Hindlimb muscle (tissue), 1 donor: Measurements from ENCODE around the gene CYS1. TPM values are rescaled to one million over a fixed set of nuclear protein-coding genes. Genes with fewer than 3 reads are reported as not detected.
"Not testable (repeated sequence)": the region's sequence is repeated elsewhere in the genome, so short reads cannot be mapped to it uniquely, and the experiment has no call there.

Experiments used
- DNase-seq: peaks from one replicate; pipeline ENCODE4 v3.0.0-alpha.2; 2013
- polyA plus RNA-seq: library from polyadenylated mRNA; unstranded; fragments of 120-200 nt; gene quantifications from one replicate; pipeline ENCODE4 v1.2.1, GENCODE V29; 2013; ENCODE audit not compliant: insufficient read length

CYS1 gene
- polyA plus RNA-seq, 1 donor, result 14.0 TPM

DNA sequence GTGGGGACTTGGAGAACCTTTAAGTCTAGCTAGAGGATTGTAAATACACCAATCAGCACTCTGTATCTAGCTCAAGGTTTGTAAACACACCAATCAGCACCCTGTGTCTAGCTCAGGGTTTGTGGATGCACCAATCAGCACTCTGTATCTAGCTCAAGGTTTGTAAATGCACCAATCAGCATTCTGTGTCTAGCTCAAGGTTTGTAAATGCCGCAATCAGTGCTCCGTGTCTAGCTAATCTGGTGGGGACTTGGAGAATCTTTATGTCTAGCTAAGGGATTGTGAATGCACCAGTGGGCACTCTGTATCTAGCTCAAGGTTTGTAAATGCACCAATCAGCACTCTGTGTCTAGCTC is 11.7 kb upstream of the CYS1 start:
- DNase-seq, result not testable (repeated sequence)

DNA sequence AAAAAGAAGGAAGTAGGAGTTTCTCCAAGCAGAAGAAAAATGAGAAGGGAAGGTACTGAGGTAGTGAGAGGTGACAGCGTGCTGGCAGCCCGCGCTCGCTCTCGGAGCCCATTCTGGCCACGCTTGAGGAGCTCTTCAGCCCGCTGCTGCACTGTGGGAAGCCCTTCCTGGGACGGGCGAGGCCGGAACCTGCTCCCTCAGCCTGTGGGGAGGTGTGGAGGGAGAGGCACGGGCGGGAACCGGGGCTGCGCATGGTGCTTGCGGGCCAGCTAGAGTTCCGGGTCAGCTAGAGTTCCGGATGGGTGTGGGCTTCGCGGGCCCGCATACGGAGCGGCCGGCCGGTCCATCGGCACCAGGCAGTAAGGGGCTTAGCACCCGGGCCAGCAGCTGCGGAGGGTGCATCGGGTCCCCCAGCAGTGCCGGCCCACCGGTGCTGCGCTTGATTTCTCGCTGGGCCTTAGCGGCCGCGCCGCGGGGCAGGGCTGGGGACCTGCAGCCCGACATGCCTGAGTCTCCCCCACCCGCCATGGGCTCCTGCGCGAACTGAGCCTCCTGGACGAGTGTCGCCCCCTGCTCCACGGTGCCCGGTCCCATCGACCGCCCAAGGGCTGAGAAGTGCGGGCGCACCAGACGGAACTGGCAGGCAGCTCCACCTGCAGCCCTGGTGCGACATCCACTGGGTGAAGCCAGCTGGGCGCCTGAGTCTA is 11.1 kb upstream of the CYS1 start:
- DNase-seq, result no peak

DNA sequence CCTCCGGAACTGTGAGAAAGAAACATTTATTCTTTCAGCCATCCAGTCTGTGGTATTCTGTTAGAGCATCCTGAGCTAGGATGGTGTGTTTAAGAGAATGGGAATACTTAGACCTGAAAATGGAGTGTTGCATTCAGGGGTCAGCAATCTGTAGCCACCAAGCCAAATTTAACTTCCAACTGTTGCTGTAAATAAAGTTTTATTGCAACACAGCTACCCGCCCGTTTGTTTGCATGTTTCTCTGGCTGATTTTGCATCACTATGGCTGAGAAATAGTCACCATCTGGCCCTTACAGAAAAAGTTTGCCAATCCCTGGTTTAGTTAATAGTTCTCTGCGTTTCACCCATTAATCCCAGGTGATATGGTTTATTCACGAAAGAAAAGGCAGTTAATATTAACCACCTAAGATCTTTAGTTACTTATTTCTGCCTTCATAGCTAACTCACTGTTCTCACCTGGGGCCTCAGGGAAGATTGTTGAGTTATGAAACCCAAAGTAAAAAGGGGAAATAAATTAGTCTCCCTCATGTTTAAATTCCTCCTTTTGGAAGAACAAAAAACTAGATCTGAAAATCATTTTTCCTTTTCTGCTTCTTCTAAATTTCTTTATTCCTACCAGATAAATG is 9.5 kb upstream of the CYS1 start:
- DNase-seq, result no peak

DNA sequence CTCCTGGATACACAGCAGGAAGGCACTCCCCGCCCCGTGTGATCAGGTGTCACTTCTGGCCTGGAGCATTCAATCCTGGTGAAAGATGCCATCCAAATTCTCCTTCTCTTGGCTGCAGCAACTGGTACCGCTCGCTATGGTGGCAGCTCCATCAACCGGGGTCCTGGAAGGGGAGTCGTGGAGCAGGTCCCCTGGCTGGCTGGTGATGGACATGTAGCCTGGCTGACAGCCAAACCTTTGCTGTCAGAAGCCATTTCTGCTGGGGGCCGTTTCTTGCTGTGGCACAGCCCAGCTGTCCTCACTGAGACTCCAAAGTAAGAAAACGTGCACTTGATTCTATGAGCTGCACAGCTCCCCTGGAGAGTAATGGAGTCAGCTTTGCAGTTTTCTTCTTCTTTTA is 7.1 kb upstream of the CYS1 start:
- DNase-seq, result no peak

DNA sequence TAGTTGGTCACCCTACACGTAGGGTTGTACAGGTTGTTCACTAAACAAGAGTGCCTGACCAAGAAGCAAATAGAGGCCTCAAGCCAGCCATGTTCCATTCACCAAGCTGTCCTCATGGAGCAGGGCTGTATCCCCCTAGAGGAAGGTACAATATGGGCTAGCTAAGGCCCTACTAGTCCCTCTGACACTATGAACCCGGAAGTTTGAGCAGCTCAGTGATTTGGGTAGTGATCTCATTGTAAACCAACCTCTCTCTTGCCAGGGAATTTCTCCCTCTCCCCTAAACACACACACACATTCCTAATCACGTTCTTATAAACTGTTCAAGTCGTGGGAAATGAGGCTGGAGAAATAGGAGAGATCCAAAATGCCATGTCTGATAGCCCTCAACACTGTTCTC is 6.7 kb upstream of the CYS1 start:
- DNase-seq, result no peak

DNA sequence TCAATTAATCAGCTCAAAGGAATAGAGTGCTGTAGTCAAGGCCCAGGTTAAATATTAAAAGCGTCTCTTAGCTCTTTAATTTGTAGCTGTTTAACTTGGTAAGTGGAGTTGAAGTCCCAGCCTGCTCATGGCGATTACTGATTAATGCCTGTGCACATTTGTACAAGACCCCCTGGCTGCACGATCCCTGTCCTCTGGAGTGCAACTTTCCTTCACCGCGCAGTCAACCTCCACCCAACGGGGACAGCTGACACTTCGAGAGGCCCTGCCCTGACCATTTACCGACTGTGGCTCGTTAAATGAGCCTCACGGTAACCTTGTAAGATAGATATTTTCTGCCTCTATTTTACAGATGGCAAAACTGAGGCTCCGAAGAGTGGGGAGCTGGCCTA is 5.5 kb upstream of the CYS1 start:
- no peak for DNase-seq

DNA sequence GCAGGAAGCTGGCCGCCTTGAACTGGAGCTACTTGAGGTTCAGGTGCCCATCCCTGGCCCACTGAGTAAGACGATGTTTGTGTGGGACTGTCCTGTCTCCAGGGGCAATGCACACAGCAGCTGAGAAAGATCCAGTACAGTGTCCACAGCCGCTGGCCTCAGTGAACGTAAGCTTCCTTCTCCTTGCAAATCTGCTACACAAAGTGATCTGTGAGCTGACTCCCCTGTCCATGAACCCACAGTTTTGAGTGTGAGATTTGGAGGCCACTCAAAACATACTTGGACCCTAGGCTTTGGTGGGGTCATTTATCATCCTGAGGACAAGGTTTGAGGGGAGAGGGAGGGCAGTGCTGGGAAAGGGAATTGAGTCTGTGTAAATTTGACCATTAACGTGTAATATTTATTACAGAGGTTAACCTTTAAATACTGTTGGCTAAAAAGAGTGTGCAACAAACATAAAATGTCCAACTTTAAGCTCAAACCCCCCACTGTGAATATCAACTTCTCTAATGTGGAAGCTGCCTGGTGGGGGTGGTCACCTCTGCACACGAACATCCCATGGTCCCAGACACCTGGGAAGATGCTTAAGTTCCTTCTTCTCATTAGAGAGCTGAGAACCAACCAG is 4.9 kb upstream of the CYS1 start:
- no peak for DNase-seq

DNA sequence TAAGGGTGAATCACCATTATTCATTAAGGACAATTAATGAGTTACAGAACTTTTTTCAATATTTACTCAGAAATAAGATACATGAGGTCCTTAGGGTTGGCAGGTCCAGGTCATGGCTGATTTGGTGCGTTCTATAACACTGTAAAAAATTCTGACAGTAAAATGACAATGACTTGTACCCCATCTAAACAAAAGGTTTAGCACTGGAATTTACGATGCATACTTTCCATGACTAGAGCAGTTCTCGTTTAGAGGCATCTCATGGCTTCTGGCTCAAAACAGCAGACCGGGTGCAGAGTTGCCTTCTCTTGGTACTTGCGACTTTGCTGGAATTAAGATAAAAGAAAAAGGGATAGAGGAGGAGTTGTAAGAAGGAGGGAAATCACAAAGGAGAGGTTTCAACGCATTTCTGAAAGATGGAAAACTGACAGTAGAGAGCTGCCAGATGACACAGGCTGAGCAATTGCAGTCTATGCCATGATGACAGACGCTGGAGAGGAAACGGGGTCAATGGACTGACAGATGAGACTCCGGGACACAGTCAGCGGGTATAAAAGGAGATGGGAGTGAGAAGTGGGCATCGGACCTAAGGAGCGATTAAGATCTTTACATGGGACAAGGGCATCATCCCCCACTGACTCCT is 4.1 kb upstream of the CYS1 start:
- DNase-seq, result no peak

DNA sequence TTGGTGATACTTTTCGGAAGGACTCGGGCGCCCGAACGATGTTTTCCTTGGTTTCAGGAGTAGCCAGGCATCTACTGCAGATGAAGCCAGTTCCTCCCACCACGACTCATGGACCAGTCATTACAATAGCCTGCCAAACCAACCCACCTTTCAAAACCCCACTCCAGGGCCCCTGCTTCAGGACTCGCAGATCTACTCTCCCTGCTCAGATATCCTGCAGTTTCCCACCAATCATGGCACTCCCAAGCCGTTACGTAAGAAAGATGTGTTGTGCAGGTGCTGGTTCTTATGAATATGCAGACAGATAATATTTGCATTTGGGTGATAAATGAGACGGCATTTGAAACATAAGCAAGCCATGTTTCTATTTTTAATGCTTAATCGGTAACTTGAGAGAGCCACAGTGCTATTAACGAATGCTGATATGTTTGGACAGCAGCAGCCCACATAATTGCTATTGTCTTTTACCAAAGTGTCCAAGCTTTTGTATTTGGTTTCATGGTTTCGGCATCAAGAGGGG is 3.5 kb upstream of the CYS1 start:
- no peak for DNase-seq

DNA sequence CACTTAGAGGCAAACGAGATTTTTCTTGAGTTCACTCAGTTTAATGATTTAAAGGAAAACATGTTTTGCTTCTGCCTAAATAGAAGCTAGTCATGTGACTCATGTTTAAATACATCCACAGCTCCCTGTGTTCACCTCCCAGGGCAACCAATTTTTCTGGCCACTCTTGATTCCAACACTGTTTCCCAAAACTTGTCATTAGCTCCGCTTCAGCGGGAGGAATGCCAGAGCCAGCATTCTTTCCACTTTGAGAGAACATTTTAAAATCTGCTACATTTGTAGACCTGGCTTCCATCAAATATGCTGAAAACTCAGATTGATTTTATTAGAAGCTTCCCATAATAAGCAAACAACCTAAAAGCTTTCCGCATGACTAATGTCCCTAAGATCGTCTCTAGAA is 2.8 kb upstream of the CYS1 start:
- DNase-seq, result peak; percentile 58

DNA sequence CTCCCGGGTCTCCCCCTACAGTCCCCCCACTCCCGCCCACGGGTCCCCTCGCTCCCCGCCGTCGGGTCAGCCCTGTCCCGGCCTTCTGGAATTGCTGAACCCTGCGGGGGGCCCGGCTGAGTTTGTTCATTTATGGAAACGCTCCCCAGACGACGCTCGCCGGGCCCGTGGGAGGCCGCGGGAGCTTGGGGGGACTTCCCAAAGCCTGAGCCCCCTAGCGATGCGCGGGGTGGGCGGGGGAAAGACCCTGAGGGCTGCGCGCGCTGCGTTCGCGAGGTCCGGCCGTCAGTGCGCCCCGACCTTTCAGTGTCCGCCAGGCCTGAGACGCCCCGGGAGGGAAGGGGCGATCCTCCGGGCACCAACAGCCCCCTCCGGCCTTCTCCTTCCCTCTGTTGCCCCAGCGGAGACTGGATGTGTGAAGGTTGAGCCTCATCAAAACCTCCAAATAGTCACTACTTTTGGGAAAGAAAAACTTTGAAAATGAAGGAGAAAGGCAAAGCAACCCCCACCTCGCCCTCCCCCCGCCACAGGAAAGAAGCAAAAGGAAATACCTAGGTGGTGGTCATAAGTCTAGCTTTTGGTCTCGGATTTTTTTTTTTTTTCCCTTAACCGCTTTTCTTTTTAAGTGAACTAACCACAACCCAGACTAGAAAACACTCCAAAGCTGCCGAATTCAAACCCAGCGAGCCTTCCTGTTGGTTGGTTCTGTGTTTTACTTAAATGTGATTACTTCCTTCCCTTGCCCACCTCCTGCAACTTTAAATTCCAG is 509 bp upstream of the CYS1 start:
- DNase-seq, result no peak

DNA sequence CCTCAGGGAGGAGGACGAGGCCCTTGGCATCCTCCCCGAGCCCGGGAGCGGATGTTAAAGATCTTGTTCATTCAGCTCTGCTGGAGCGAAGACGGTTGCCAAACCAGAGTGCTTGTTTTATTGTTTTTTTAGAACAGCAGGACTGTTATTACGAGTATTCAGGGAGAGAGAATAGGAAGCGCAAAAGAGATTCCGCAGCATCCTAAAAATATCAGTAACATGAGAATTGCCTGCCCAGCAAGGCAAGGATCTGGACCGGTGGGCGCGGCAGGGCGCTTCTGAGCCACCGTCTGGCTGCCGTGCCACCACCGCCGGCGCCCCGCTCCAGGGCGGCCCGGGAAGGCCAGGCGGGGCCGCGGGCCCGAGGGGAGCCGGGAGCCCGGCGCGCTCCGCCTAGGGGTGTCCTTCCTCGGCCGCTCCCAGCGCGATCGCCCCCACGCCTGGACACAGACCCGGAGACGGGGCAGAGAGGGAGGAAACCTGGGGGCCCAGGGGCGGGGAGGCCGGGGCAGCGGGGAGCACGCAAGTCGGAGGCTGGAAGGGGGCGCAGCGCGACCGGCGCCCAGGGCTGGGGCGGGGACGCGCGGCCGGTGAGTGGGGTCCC is 843 bp downstream of the CYS1 start:
- no peak for DNase-seq

DNA sequence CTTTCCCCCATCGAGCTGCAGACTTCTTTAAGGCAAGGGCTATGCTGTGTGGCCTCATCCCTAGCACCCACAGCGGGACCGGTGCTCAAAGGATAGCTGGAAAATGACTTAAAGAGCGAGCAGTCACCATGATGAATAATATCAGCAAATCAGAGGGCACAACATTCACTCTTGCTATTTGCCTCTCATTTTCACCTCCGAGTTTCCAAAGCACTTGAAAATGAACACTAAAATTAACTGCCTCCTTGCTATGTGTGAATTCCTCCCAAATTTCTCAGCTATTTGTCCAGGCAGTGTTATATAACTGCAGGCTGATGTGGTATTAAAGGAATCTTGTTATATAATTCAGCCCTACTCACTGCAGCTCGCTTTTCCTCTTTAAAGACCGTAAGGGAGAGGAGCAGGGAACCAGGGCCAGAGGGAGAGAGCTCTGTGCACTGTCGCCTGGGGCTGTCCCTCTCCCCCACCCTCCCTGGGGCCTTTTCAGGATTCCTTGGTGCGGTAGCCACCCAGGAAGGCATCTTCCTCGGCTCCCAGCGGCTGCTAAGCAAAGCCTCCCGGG is 1.4 kb downstream of the CYS1 start:
- no peak for DNase-seq

DNA sequence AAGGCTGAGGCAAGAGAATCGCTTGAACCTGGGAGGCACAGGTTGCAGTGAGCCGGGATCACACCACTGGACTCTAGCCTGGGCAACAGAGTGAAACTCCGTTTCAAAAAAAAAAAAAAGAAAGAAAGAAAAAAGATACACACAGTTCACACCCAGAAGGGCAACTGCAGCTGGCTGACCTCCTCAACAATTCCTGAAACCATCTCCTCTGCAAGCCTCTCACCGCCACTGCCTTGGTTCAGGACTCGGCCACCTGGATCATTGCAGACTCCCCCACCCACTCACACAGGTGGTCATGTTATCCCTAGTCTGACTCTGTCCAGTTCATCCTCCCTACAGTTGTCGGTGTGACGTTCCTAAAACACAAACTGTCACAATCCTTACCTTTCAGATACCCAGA is 2.2 kb downstream of the CYS1 start:
- DNase-seq, result no peak

DNA sequence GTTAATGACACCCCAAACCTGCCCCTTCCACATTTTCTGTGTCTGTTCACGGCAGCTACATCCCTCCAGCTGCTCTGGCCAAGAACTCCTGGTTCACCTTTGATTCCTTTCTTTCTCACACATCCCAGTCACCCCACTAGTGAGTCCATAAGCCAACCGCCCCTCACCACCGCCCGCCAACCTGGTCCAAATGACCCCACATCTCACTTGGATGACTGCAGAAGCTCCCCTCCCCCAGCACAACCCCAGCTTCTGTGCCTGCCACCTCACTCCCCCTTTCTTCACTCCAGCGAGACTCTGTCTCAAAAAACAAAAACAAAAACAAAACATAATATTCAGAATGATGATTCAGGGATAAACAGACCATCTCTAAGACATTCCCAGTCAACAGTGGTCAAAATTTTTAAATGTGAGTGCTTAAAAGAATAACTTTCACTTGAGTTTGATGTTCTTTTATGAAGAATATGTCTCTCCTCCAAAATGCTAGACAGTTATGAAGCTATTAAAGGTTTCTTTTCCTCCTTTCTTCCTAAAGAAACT is 3.2 kb downstream of the CYS1 start:
- no peak for DNase-seq

DNA sequence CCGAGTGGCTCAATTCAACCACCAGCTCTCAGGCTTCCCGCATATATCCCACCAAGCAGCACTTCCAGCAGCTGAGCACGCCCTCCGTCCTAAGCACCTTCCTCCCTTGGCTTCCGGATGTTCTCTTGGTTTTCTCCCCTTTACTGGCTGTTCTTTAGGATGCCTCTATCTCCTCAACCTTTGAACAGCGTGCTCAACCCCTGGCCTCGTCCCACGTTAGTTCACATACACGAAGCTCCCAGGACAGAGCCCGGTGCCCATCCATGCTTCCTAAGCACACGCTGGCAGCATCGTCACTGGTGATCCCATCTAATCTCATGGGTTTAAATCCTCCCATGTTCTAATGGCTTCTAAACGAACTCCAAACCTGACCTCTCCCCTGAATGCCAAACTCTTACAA is 3.7 kb downstream of the CYS1 start:
- no peak for DNase-seq

DNA sequence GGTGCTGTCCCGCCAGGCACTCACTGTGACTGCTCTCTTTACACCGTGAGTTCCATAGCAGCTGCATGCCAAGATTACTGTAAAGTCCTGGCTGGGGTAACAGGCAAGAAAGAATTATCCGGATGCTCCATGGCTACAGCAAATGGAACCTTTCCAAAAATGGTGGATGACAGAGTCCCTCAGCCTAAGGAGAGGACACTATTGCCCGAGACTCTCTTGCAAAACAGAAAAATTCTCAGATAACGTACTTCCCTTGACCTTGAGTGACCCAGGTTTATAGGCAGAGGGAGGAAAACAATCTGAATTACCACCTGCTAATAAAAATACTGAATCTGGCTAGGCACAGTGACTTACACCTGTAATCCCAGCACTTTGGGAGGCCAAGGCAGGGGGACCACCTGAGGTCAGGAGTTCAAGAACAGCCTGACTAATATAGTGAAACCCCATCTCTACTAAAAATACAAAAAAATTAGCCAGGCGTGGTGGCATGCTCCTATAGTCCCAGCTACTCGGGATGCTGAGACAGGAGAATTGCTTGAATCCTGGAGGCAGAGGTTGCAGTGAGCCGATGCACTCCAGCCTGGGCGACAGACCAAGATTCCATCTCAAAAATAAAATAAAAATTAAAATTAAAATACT is 4.5 kb downstream of the CYS1 start:
- DNase-seq, result no peak

DNA sequence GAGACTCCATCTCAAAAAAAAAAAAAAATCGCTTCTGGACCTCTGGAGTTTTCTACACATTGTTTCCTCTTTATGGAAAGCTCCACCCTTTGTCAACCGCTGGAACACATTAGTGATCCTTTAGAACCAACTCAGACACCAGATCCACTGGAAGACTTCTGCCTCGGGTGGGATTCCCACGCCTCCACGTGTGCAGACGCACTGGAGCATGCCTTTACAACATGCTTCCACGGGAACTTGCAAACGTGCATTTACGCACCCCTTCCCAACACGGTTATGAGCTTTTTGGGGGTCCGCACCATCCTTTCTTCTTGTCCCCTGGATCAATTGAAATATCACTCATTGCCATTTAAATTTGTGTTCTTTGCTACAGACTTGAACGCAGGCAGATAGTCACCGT is 5.1 kb downstream of the CYS1 start:
- no peak for DNase-seq

DNA sequence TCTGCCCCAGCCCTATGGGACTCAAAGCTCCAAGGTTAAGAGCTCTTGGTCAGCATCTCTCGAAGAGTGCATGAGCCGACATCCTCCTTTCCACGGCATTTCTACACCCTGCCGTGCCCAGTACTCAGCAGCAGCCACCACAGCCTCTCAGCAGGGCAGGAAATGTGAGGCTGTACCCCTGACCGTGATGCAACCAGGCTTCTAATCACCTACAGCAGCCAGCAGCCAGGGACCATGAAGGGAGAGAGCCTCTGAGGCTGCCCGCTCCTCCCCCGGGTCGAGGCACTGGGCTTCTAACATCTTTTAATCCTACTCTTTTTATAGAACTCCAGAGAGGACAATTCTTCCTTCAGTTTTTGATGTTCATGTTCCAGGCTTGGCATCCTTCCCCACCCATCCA is 6.5 kb downstream of the CYS1 start:
- no peak for DNase-seq

DNA sequence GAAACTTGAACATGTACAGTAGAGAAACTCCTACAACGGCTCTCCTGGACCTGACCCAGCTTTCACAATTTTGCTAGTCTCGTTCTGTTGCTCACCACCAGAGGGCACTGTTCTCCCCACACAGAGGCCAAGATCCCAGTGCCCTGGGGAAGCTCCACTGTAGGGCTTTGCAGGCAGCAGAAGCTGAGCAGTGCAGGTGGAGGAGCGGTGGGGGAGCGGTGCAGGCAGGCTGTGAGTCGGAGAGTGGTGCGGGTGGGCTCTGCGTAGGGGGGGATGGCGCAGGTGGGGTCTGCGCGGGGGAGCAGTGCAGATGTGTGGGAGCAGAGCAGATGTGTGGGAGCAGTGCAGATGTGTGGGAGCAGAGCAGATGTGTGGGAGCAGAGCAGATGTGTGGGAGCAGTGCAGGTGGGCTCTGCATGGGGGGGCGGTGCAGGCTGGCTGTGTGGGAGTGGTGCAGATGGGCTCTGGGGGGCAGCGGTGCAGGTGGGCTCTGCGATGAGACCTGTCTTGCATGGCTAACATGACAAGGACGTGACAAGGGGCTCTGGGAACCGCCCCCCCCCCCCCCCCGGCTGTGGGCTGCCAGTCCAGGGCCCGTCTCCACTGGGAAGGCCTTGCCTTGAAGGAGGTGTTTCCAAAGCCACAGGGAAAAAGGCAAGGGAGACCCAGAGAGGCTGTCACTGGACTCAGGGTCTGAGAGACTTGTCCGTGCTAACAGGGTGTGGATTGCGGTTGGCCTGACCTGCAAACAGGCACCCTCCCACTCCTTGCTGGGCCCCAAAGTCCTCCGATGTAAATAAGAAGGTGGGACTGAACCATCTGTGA is 7.3 kb downstream of the CYS1 start:
- DNase-seq, result peak; percentile 88
